ENCODE measurements around the gene HOXD4.
A peak's percentile ranks its signal among the peaks of the same experiment; 100 is the strongest.

Gene HOXD4

DNA sequence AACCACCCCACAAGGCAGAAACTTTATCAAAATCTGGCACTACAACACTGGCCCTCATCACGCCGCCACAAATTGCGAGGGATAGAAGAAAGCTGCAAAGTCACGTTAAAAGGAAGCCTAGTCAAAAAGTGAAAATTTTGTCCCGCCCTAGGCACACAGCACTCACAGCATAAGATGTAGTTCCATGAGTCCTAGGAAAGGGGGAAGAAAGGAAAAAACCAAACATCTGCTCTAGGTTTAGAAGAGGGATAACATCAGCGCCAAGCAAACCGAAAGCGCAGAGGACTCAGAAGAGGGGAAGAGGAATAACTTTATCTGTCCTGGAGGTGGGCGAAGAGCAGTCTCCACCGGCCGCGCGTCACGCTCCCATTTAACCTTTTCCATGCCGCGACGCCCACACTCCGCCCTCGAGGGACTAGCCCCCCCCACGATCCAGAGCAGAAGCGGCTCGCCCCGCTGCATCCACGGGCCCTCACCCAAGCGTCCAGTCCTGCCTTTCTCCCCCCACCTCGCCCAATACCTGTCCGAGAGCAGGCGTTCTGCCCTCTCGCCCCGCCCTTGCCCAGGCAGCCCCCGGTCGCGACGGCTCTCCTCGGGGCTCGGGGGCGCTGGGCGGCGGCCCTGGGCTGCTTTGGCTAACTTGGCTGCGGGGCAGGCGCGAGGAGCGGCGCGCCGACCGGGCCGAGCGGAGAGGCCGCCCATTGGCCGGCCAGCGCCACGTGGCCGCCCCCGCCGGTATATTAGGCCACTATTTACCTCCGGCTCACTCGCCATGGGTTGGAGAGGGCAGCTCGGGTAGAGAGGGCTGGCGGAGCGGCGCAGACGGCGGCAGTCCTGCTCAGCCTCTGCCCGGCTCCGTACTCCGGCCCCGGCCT lies 36.8 kb downstream of the HOXD4 start, which contains the start of gene HOXD1:
TSS of gene HOXD1 (plus strand) at position 770 of the 875 bp plus-strand sequence. CDS start 134 bp downstream, outside the sequence.
- peak; percentile 96 for DNase-seq (ENCODE audit: low spot score)

DNA sequence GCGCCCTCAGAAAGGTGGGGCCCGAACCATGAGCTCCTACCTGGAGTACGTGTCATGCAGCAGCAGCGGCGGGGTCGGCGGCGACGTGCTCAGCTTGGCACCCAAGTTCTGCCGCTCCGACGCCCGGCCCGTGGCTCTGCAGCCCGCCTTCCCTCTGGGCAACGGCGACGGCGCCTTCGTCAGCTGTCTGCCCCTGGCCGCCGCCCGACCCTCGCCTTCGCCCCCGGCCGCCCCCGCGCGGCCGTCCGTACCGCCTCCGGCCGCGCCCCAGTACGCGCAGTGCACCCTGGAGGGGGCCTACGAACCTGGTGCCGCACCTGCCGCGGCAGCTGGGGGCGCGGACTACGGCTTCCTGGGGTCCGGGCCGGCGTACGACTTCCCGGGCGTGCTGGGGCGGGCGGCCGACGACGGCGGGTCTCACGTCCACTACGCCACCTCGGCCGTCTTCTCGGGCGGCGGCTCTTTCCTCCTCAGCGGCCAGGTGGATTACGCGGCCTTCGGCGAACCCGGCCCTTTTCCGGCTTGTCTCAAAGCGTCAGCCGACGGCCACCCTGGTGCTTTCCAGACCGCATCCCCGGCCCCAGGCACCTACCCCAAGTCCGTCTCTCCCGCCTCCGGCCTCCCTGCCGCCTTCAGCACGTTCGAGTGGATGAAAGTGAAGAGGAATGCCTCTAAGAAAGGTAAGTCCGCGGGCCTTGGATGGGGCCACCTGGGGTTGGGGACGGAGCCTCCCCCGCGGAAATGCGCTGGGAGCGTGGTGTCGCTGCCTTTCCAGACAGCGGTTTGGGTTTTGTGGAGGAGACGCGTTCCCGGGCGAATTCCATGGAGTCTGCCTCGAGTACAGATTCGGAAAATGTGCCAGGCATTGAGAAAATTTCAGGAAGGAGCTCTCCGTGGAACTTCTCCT lies 37.7 kb downstream of the HOXD4 start:
- no peak for DNase-seq (ENCODE audit: low spot score)

DNA sequence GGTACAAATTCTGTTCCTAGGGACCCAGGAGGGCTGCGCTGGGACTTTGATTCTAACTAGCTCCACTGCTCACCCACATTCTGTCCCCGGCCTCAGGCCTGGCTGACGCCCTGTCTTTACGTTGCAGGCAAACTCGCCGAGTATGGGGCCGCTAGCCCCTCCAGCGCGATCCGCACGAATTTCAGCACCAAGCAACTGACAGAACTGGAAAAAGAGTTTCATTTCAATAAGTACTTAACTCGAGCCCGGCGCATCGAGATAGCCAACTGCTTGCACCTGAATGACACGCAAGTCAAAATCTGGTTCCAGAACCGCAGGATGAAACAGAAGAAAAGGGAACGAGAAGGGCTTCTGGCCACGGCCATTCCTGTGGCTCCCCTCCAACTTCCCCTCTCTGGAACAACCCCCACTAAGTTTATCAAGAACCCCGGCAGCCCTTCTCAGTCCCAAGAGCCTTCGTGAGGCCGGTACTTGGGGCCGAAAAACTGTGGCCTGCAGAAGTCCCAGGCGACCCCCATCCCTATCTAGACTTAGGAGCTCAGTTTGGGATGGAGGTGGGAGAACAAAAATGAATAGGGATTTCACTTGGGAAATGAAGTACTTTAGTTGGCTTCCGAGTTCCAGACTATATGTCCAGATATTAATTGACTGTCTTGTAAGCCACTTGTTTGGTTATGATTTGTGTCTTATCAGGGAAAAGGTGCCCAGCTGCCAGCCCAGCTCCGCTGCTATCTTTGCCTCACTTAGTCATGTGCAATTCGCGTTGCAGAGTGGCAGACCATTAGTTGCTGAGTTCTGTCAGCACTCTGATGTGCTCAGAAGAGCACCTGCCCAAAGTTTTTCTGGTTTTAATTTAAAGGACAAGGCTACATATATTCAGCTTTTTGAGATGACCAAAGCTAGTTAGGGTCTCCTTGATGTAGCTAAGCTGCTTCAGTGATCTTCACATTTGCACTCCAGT lies 38.6 kb downstream of the HOXD4 start:
- no peak for DNase-seq (ENCODE audit: low spot score)

DNA sequence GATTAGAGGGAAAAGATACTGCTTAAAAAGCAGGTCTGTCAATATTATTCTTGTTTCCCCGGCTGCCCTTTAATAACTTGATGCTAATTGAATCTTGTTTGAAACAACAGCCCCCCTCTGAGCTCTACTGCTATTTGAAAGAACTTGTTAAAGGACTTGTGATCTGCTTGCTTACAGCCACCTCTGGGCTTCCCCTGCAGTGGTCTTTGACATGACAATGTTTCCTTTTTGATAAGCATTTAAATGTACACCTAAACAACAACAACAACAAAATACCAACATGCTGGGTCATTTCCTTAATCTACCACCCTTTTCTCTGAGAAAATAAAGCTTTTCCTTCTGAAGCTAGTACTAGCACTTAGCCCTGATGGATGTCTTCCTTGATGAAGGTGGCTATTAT lies 41.0 kb downstream of the HOXD4 start:
- DNase-seq (ENCODE audit: low spot score): no peak

GRCh38 chr2:176193048-176193447 lies 41.7 kb downstream of the HOXD4 start:
- no peak for DNase-seq (ENCODE audit: low spot score)

GRCh38 chr2:176199902-176200301 lies 48.6 kb downstream of the HOXD4 start:
- no peak for DNase-seq (ENCODE audit: low spot score)

DNA sequence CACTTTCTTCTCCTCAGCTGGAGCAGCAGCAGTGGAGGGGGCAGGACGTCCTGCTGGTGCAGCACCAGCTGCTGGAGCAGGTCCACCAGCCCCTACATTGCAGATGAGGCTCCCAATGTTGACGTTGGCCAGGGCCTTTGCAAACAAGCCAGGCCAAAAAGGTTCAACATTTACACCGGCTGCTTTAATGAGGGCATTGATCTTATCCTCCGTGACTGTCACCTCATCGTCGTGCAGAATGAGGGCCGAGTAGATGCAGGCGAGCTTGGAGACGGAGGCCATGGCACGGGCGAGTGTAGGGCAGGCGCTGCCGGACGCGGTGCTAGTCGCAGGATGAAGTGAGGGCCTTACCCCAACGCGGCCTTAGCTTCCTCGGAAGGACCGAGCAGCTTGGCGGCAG lies 49.6 kb downstream of the HOXD4 start:
- no peak for DNase-seq (ENCODE audit: low spot score)

DNA sequence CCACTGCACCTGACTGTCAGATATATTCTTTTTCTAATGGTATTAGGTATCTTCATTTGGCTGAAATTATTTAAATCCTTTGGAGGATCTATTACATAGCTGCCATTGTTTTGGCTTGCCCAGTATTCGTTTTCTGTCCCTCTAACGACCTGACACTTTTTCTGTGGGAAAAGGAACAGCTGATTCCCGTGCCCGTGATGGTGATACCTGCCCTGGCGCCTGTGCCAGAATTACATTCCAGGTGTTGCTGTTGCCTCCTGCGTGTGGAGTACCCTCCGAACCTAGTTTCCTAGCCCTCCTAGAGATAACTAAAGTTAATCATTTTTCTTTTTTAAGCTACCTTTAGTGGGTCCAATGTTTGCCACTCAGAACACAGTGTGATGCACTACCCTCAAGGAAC lies 51.1 kb downstream of the HOXD4 start:
- no peak for DNase-seq (ENCODE audit: low spot score)
